ENCODE data around the gene MRPL37.

MRPL37 gene

DNA sequence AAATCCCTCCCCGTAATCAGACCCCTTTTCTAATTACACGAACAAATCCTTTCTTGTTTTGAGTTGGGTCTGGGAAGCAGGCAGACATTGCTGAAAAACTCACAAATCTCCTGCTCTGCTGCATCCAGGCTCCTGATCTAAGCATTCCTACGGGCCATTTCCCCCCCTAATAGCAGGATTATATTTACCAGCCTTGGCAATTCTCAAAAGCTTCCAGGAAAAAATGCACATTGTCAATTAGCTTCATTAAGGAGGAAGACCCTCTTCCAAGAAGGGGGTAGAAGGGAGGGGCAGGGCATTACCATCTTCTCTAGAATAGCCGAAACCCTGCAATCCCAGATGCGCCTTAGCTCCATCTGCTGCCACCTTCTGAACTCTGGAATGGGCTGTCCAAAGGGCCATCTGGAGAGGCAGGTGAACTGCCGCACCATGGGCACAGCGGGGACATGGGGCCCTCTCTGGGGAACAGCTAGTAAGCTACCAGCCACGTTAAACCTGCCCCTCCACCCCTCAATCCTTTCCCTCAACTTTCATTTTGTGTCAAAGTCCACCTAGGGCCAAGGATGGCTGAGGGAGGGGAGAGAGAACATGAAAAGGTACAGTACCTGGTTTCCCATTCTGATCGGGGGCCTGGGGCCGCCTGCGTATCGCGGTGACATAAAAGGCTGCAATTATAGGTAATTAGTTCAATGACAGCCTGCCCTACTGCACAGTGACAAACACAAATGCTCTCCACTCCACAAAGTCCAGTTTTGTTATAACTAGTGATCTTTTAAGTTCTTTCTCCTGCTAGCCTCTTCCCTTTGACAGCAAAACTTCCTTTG, 56.8 kb downstream of the MRPL37 start:
- no peak for TF ChIP-seq CTCF (IDR thresholded peaks at IDR 0.05; ENCODE audit: low read depth, low read length)
- no peak overlapping the region for H3K4me3 ChIP-seq (ENCODE audit: low read depth, low read length)

DNA sequence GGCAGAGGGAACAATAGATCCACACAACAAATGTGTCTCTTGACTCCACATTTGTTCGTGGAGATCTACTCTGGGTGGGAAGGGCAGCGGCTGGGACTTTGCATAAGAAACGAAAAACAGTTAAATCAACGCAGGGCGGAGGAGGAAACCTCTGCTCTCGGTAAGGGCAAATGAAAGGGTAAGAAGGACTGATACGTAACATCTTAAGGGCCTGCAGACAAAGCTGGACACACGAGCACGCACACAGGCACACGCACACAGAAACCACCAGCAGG, 57.3 kb downstream of the MRPL37 start:
- no peak overlapping the region for H3K4me3 ChIP-seq (ENCODE audit: low read depth, low read length)
- no peak for TF ChIP-seq CTCF (IDR thresholded peaks at IDR 0.05; ENCODE audit: low read depth, low read length)

DNA sequence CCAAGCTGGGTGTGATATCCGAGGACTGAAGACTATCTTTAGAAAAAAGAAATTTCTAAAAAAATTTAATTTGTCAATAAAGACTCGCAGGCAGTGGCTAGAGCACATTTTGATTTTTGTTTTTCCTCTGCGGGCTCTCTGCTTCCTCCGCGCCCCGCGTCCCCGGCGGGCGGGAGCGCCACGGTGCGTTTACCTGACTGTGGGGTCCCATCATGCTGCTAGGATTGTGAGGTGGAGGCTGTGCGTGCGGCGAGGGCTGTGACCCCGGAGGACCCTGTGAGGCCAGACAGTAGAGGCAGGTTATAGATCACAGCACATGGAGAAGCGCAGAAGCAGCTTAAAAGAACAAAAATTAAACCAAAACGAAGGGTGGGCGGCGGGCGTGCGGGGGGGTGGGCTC, 57.9 kb downstream of the MRPL37 start:
- H3K4me3 ChIP-seq (ENCODE audit: low read depth, low read length): no peak overlapping the region
- TF ChIP-seq CTCF (IDR thresholded peaks at IDR 0.05; ENCODE audit: low read depth, low read length): no peak

- H3K4me3 ChIP-seq (ENCODE audit: low read depth, low read length): no peak overlapping the region
- no peak for TF ChIP-seq CTCF (IDR thresholded peaks at IDR 0.05; ENCODE audit: low read depth, low read length)
These were observed 59.7 kb downstream of the MRPL37 start for GRCh38 chr1:54259546-54260140.

- H3K4me3 ChIP-seq (ENCODE audit: low read depth, low read length): no peak overlapping the region
- no peak for TF ChIP-seq CTCF (IDR thresholded peaks at IDR 0.05; ENCODE audit: low read depth, low read length)
These were observed 60.8 kb downstream of the MRPL37 start for GRCh38 chr1:54260810-54261209.

DNA sequence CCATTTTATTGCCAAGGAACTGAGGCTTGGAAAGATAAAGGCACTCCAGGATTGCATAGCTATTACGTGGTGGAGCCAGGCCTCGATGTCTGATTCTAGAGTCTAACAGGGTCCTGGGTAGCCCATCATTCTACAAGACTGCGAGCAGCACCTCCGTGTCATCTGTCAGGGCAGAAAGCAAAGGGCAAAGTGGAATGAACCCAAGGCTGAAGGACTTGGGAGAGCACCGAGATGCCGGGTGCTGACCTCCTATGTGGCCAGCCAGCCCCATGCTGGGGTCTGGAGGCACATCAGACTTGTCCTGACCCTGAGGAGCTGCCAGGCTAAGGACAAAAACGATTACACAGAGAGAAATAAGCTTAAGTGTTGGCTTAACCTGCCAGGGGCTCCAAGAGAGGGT, 62.3 kb downstream of the MRPL37 start:
- no peak for TF ChIP-seq CTCF (IDR thresholded peaks at IDR 0.05; ENCODE audit: low read depth, low read length)

DNA sequence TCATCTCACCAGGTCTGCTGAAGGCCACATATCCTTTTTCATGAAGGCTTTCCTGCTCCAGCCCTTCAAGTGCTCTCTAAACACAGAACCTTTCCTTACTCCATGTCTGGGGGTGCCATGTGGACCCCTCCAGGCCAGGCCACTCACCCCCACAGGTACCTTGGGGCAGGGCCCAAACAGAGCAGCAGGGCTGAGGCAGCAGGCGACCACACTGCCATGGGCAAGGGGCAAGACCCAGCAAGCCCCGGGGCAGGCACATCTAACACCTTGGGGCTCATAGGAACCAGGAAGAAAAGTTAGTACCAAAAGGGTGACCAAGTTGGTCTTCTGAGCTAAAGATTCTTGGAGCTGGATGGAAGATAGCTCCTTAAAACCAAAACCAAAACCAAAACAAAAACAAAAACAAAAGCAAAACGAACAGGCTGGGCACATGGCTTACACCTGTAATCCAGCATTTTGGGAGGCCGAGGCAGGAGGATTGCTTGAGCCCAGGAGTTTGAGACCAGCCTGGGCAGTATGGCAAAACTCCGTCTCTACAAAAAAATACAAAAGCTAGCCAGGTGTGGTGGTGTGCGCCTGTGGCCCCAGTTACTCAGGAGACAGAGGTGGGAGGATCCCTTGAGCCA, 63.7 kb downstream of the MRPL37 start:
- TF ChIP-seq CTCF (IDR thresholded peaks at IDR 0.05; ENCODE audit: low read depth, low read length): no peak
- no peak overlapping the region for H3K4me3 ChIP-seq (ENCODE audit: low read depth, low read length)

More for the DNA sequence above, 62.3 kb downstream of the MRPL37 start:
- no peak overlapping the region for H3K4me3 ChIP-seq (ENCODE audit: low read depth, low read length)

Data from WI38 (cell line).